HG03025 (cell line): ENCODE results near the gene SF3A1.
A peak's percentile ranks its signal among the peaks of the same experiment; 100 is the strongest.

ENCODE experiments used
- ATAC-seq: cut with Tn5 transposase; IDR thresholded peaks from one replicate; pipeline ENCODE4 v1.9.1; 2021; ENCODE audit warnings: mild to moderate bottlenecking, moderate library complexity; ENCODE audit not compliant: unreplicated experiment, low FRiP score

Gene SF3A1

GRCh38 chr22:30290342-30291057, 66.2 kb downstream of the SF3A1 start:
- ATAC-seq, result no peak

DNA sequence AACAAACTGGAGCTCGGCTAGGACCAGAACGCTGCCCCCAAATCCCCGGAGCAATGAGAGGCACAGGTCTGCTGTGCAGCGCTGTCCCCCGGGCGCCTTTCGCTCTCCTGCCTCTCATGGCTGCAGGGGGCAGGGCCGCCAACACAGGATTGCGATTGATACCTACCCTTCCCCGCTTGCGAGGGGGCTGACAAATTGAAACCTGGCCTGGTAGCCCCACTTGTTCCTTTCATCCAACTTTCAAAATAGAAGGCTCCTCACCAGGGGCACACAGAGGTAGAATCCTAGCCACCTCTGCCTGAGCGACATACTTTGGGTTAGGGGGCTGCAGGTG, 66.7 kb downstream of the SF3A1 start:
- ATAC-seq, result peak; percentile 8

- ATAC-seq, result peak; percentile 55
Measured at GRCh38 chr22:30289141-30289979, 67.3 kb downstream of the SF3A1 start, which contains the start of gene CASTOR1. Gene CASTOR1 (minus strand): TSS chr22:30289505. CDS start chr22:30289497, 8 bp downstream.

- no peak for ATAC-seq
Measured at GRCh38 chr22:30288419-30289140, 68.1 kb downstream of the SF3A1 start.

DNA sequence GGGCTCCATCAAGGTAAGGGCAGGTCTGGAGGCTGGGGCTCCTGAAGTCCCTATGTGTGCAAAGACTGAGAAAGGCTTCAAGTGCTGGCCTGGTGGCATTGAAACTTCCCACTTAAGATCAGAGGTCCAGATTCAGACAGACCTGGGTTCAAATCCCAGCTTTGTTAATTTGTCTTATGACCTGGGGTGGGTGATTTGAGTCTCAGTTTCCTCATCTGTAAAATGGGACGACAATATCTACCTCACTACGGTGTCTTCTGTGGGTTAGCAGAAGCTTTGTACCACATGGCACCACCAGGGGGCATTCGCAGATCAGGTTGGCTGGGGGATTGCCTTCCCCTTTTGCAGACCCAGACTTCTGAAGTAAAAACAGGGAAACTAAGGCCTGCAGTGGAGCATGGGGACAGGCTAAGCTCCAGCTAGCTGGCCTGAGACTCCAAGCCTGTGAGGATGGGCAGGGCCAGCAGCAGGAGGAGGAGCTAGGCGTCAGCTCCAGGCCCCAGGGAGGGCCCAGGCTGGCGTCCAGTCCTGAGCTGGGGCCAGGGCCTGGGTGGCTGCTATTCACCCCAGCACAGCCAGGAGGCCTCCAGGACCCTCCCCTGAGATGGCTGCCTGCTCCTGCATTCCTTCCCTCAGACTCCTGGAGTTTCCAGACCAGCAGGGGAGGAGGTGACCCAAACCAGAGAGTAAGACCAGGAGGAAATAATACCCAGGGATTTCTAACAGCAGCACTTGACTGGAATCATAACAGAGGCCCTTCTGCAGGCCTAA, 68.9 kb downstream of the SF3A1 start:
- no peak for ATAC-seq

DNA sequence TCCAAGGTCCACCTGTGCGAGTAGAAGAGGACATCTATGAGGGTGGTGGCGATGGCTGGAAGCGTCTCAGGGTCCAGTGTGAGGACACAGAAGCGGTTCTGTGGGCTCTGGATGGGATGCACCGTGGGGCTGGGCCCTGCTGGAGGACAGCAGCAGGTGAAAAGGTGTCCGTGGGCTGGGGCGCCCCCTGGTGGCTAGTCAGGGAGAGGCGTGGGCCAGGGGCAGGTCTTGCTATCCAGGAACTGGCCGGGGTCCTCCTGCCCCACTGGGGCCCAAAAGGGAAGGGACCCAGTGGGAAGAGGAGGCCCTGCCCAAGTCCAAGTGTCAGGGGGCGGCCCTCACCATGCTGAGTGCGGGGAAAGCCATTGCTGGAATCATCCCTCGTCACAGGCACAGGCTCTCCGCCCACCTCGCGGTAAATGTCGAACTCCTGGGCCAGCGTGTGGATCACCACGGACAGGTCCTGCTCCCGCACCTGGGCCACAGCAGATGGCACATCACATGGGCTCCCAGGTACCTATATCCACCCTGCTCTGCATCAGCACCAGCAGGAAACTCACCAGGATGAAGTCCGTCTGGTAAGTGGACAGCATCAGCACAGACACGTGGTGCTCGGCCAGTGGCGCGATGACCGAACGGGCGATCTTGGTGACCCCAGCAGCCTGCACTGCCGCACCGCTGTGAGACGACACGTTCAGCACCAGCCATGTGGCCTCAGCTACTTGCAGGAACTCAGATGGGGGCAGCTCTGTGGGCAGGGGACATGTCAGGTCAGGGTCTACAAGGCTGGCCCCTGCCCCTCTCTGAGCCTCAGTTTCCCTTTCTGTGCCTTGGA, 69.7 kb downstream of the SF3A1 start:
- no peak for ATAC-seq

DNA sequence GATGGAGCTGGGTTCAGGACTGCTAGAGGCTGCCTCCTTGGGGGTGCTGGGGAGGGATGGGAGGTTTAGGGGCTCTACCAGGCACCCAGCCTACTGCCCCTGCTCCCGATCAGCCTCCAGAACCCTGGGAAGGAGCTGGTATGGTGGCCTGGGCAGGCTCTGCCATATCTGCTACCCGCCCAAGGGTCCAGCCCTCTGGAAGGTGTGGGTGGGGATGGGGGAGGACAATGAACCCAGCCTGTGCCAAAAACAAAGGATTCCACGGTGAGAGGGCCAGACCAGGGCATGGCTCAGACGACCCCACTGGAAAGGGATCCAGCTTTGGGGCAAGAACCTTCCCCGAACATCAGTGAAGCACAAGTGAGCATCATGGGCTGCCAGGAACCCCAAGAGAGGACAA, 70.4 kb downstream of the SF3A1 start:
- no peak for ATAC-seq

DNA sequence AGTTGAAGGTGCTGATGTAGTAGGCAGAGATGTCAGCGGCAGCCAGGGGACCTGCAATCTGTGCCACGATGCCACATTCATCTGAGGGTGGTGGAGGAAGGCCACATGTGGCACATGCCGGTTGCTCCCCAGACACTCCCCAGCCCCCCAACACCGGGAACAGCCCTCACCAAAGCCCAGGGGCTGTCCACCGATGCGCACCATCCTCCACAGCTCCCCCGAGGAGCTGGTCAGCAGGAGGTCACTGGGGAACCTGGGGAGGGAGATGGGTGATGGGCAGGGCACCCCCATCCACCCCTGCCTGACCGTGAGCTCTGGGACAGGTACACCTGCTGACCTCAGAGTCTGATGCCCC, 70.9 kb downstream of the SF3A1 start:
- no peak for ATAC-seq

- ATAC-seq, result no peak
Measured at GRCh38 chr22:30285176-30285845, 71.4 kb downstream of the SF3A1 start.

DNA sequence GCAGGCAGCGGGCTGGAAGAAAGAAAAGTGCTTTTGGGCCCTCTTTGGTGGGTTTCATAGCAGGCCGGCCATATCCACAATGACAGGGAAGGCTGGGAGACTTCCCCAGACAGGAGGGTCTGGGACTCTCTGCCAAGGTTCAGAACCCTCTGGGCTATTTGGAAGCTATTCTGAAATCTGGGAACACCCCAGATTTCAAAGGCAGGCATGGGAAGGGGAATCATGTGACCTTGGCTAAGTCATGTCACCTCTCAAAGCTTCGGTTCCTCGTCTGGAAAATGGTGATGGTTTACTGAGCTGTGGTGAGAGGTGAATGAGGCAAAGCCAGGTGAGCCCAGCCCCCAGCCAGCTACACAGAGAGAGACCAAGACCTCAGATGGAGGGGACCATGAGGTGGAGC, 72.0 kb downstream of the SF3A1 start:
- ATAC-seq, result no peak

- no peak for ATAC-seq
Measured at GRCh38 chr22:30284172-30284571, 72.5 kb downstream of the SF3A1 start.

GRCh38 chr22:30283342-30283741, 73.4 kb downstream of the SF3A1 start:
- ATAC-seq, result no peak

DNA sequence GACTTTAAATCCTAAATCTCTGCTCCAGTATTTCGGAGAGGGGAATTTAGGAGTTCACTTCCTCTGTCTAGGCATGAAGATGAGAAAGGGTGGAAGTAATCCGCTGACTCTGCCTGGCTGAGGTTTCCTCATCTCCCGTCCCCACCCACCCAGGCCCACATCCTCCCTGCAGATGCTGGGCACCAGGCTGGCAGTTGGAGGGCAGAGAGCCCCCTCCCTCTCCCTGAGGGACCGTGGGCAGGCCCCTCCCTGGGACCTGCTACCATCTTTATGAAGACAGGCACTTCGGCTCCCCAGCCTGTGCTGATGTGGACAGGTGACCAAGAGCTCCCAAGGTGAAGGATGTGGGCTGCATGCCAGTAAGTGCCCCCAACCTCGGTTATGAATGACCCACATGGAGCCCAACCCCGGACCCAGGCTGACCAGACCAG, 74.1 kb downstream of the SF3A1 start:
- ATAC-seq, result no peak
